ENCODE measurements around the gene MXD1. TPM values are rescaled to one million over a fixed set of nuclear protein-coding genes. Genes with fewer than 3 reads are reported as not detected.

The MXD1 gene
- polyA plus RNA-seq, 2 of the 4 experiments (the other 2 are of a cell fraction): 2.0 to 8.3 TPM

GRCh38 chr2:69939722-69940121 lies 24.8 kb downstream of the MXD1 start:
- ATAC-seq (no peak), FAIRE-seq (no peak), DNase-seq (ENCODE audit: low read depth in 1 of 2, low spot score in 1 of 2) (no peak)
- WGBS (ENCODE audit: missing lambda C conversion rate): 88% methylated on average over 14 of the region's 14 CpGs
- ChIA-PET CTCF (interaction anchor here (2.2 kb wide), 1 partner anchor 131 kb away, joined by 7 read pairs; no protein-coding TSS in a partner anchor), POLR2A (no interaction called here)
- TF ChIP-seq HOXB13 (CRISPR knock-in tag; IDR thresholded peaks at IDR 0.05; ENCODE audit: low read depth) (no peak), CEBPB (IDR thresholded peaks at IDR 0.05) (no peak), TP53 (CRISPR knock-in tag; IDR thresholded peaks at IDR 0.05) (no peak), ZFP36 (IDR thresholded peaks at IDR 0.05; ENCODE audit: borderline replicate concordance, partially characterized antibody) (no peak), FOSL2 (IDR thresholded peaks at IDR 0.05) (no peak), FOSL2 (CRISPR knock-in tag; IDR thresholded peaks at IDR 0.05) (no peak), CTCF (IDR thresholded peaks at IDR 0.05) (no peak), HDAC2 (IDR thresholded peaks at IDR 0.05) (no peak), FOXS1 (CRISPR knock-in tag; IDR thresholded peaks at IDR 0.05) (no peak), PBX3 (IDR thresholded peaks at IDR 0.05) (no peak), MAZ (IDR thresholded peaks at IDR 0.05; ENCODE audit: borderline replicate concordance, low read depth, low read length) (no peak), ELK1 (IDR thresholded peaks at IDR 0.05; ENCODE audit: low read depth, low read length) (no peak), ZC3H11A (IDR thresholded peaks at IDR 0.05) (no peak), KDM1A (IDR thresholded peaks at IDR 0.05; ENCODE audit: low read depth) (no peak), BHLHE40 (IDR thresholded peaks at IDR 0.05; ENCODE audit: low read depth, low read length) (no peak), HES2 (IDR thresholded peaks at IDR 0.05) (no peak)
- Histone ChIP-seq H3K4me3 (no peak overlapping the region), H3K4me1 (peaks cover 5% of the 10 kb centered on the region; the same call in 2 of the 3 replicates), H3K27ac (no peak overlapping the region), H3K9me3 (no peaks in the 10 kb centered on the region), H3K4me2 (no peak overlapping the region)

GRCh38 chr2:69940691-69941090 lies 25.8 kb downstream of the MXD1 start:
- Histone ChIP-seq H3K9me3 (no peaks in the 10 kb centered on the region), H3K27ac (no peak overlapping the region), H3K4me2 (no peak overlapping the region), H3K4me1 (peaks cover under 1% of the 10 kb centered on the region; the same call in 2 of the 3 replicates), H3K4me3 (no peak overlapping the region)
- ChIA-PET POLR2A (no interaction called here), CTCF (interaction anchor here (0.6 to 2.4 kb wide), 3 partner anchors 29 to 130 kb away, joined by 3 to 7 read pairs (median 7); no protein-coding TSS in a partner anchor)
- ATAC-seq (no peak), FAIRE-seq (no peak), DNase-seq (ENCODE audit: low read depth in 1 of 2, low spot score in 1 of 2) (no peak)
- WGBS (ENCODE audit: missing lambda C conversion rate): 91% methylated on average over 8 of the region's 8 CpGs
- TF ChIP-seq CEBPB (IDR thresholded peaks at IDR 0.05) (no peak), POLR2A (IDR thresholded peaks at IDR 0.05; ENCODE audit: low read length) (no peak), FOXS1 (CRISPR knock-in tag; IDR thresholded peaks at IDR 0.05) (no peak), ZSCAN20 (CRISPR knock-in tag; IDR thresholded peaks at IDR 0.05) (no peak), CBX8 (IDR thresholded peaks at IDR 0.05) (no peak), EHMT2 (IDR thresholded peaks at IDR 0.05; ENCODE audit: low read depth) (no peak), MYC (IDR thresholded peaks at IDR 0.05; ENCODE audit: borderline replicate concordance, low read length) (no peak), EHF (CRISPR knock-in tag; IDR thresholded peaks at IDR 0.05) (no peak), PHF8 (IDR thresholded peaks at IDR 0.05; ENCODE audit: borderline replicate concordance, low read depth) (no peak)
